Measurements from ENCODE around the gene DOCK6. TPM values are rescaled to one million over a fixed set of nuclear protein-coding genes. Genes with fewer than 3 reads are reported as not detected.

The DOCK6 gene
- total RNA-seq, 2 donors from 2014 or later = 1.7 to 2.6 TPM

GRCh38 chr19:11265177-11265784 is 3.0 kb upstream of the DOCK6 start:
- Mint-ChIP-seq H3K27me3 (peaks cover 47% of the 10 kb centered on the region in 2 donors), H3K9me3 (no peaks in the 10 kb centered on the region), H3K27ac (peak overlapping the region in 1 of 2 donors; percentile 15), H3K4me3 (peak overlapping the region; percentile 25), H3K36me3 (no peaks in the 10 kb centered on the region), H3K4me1 (ENCODE audit: low read depth in 2 of 2) (peaks cover 3 to 7% of the 10 kb centered on the region in 2 donors)
- DNase-seq (ENCODE audit: low spot score) (no peak), ATAC-seq (no peak)

GRCh38 chr19:11264452-11265176 is 2.3 kb upstream of the DOCK6 start:
- Mint-ChIP-seq H3K4me1 (ENCODE audit: low read depth in 2 of 2) (peaks cover 3 to 7% of the 10 kb centered on the region in 2 donors), H3K4me3 (no peak overlapping the region), H3K36me3 (no peaks in the 10 kb centered on the region), H3K9me3 (no peaks in the 10 kb centered on the region), H3K27ac (peak overlapping the region in 1 of 2 donors; percentile 15), H3K27me3 (peaks cover 46 to 50% of the 10 kb centered on the region in 2 donors)
- DNase-seq (ENCODE audit: low spot score) = no peak
- ATAC-seq = no peak

- no peak for ATAC-seq
- no peak overlapping the region for H3K27ac Mint-ChIP-seq
- peaks cover 3 to 7% of the 10 kb centered on the region in 2 donors for H3K4me1 Mint-ChIP-seq (ENCODE audit: low read depth in 2 of 2)
- no peaks in the 10 kb centered on the region for H3K9me3 Mint-ChIP-seq
- no peak overlapping the region for H3K4me3 Mint-ChIP-seq
- H3K36me3 Mint-ChIP-seq = no peaks in the 10 kb centered on the region
- DNase-seq (ENCODE audit: low spot score) = no peak
- peaks cover 38 to 44% of the 10 kb centered on the region in 2 donors for H3K27me3 Mint-ChIP-seq
Observed at GRCh38 chr19:11263726-11264125, 1.4 kb upstream of the DOCK6 start.

- Mint-ChIP-seq H3K27ac (no peak overlapping the region), H3K4me1 (ENCODE audit: low read depth in 2 of 2) (peaks cover 0 to 7% of the 10 kb centered on the region in 2 donors), H3K36me3 (no peaks in the 10 kb centered on the region), H3K9me3 (peaks cover 4% of the 10 kb centered on the region), H3K27me3 (peaks cover 25 to 29% of the 10 kb centered on the region in 2 donors), H3K4me3 (peak overlapping the region; percentile 38)
- no peak for ATAC-seq
- no peak for DNase-seq (ENCODE audit: low spot score)
Observed at GRCh38 chr19:11261431-11261970, 823 bp downstream of the DOCK6 start.

- H3K4me1 Mint-ChIP-seq (ENCODE audit: low read depth in 2 of 2) = peaks cover 0 to 7% of the 10 kb centered on the region in 2 donors
- H3K4me3 Mint-ChIP-seq = peak overlapping the region; percentile 38
- peaks cover 4% of the 10 kb centered on the region for H3K9me3 Mint-ChIP-seq
- no peak for ATAC-seq
- H3K27ac Mint-ChIP-seq = no peak overlapping the region
- DNase-seq (ENCODE audit: low spot score) = no peak
- H3K27me3 Mint-ChIP-seq = peaks cover 24 to 25% of the 10 kb centered on the region in 2 donors
- H3K36me3 Mint-ChIP-seq = no peaks in the 10 kb centered on the region
Observed at GRCh38 chr19:11260996-11261395, 1.3 kb downstream of the DOCK6 start.

GRCh38 chr19:11257846-11258380 is 4.4 kb downstream of the DOCK6 start:
- Mint-ChIP-seq H3K9me3 (peaks cover 4% of the 10 kb centered on the region), H3K4me1 (ENCODE audit: low read depth in 2 of 2) (no peaks in the 10 kb centered on the region), H3K27ac (no peak overlapping the region), H3K4me3 (no peak overlapping the region), H3K27me3 (peaks cover 13 to 15% of the 10 kb centered on the region in 2 donors), H3K36me3 (no peaks in the 10 kb centered on the region)
- ATAC-seq = no peak
- no peak for DNase-seq (ENCODE audit: low spot score)

GRCh38 chr19:11256189-11256588 is 6.1 kb downstream of the DOCK6 start:
- H3K4me1 Mint-ChIP-seq (ENCODE audit: low read depth in 2 of 2) = no peaks in the 10 kb centered on the region
- H3K27me3 Mint-ChIP-seq = peaks cover 12 to 13% of the 10 kb centered on the region in 2 donors
- DNase-seq (ENCODE audit: low spot score) (no peak), ATAC-seq (no peak)
- H3K4me3 Mint-ChIP-seq = no peak overlapping the region
- H3K27ac Mint-ChIP-seq = no peak overlapping the region
- peaks cover 4% of the 10 kb centered on the region for H3K9me3 Mint-ChIP-seq
- no peaks in the 10 kb centered on the region for H3K36me3 Mint-ChIP-seq

- Mint-ChIP-seq H3K4me1 (ENCODE audit: low read depth in 2 of 2) (no peaks in the 10 kb centered on the region), H3K9me3 (peaks cover 4% of the 10 kb centered on the region), H3K36me3 (no peaks in the 10 kb centered on the region), H3K27ac (no peak overlapping the region), H3K27me3 (peaks cover 6 to 7% of the 10 kb centered on the region in 2 donors), H3K4me3 (no peak overlapping the region)
- ATAC-seq = peak in 1 of 2 donors; percentile 29
- no peak for DNase-seq (ENCODE audit: low spot score)
Observed at GRCh38 chr19:11254666-11255065, 7.7 kb downstream of the DOCK6 start.

- no peak for ATAC-seq
Observed at GRCh38 chr19:11252665-11253355, 9.5 kb downstream of the DOCK6 start.

GRCh38 chr19:11251650-11252314 is 10.5 kb downstream of the DOCK6 start:
- no peak overlapping the region for H3K4me3 Mint-ChIP-seq
- DNase-seq (ENCODE audit: low spot score) = no peak
- H3K9me3 Mint-ChIP-seq = no peaks in the 10 kb centered on the region
- H3K27me3 Mint-ChIP-seq = peaks cover 3% of the 10 kb centered on the region in 2 donors
- H3K36me3 Mint-ChIP-seq = no peaks in the 10 kb centered on the region
- no peak overlapping the region for H3K27ac Mint-ChIP-seq
- H3K4me1 Mint-ChIP-seq (ENCODE audit: low read depth in 2 of 2) = no peaks in the 10 kb centered on the region
- ATAC-seq = no peak

More at GRCh38 chr19:11252665-11253355, 9.5 kb downstream of the DOCK6 start:
- DNase-seq (ENCODE audit: low spot score) = no peak
- H3K27me3 Mint-ChIP-seq = peaks cover 1 to 3% of the 10 kb centered on the region in 2 donors
- H3K4me3 Mint-ChIP-seq = no peak overlapping the region
- no peaks in the 10 kb centered on the region for H3K4me1 Mint-ChIP-seq (ENCODE audit: low read depth in 2 of 2)
- peaks cover under 1% of the 10 kb centered on the region for H3K9me3 Mint-ChIP-seq
- no peak overlapping the region for H3K27ac Mint-ChIP-seq
- H3K36me3 Mint-ChIP-seq = no peaks in the 10 kb centered on the region

GRCh38 chr19:11251217-11251616 is 11.1 kb downstream of the DOCK6 start:
- Mint-ChIP-seq H3K36me3 (no peaks in the 10 kb centered on the region), H3K4me1 (ENCODE audit: low read depth in 2 of 2) (no peaks in the 10 kb centered on the region), H3K27ac (no peak overlapping the region), H3K4me3 (no peak overlapping the region), H3K27me3 (peaks cover 6 to 7% of the 10 kb centered on the region in 2 donors), H3K9me3 (no peaks in the 10 kb centered on the region)
- no peak for ATAC-seq
- DNase-seq (ENCODE audit: low spot score) = no peak

GRCh38 chr19:11248852-11249251 is 13.5 kb downstream of the DOCK6 start:
- DNase-seq (ENCODE audit: low spot score) (no peak), ATAC-seq (no peak)
- H3K4me3 Mint-ChIP-seq = no peak overlapping the region
- H3K27ac Mint-ChIP-seq = no peak overlapping the region
- H3K36me3 Mint-ChIP-seq = no peaks in the 10 kb centered on the region
- peaks cover 6 to 8% of the 10 kb centered on the region in 2 donors for H3K27me3 Mint-ChIP-seq
- H3K4me1 Mint-ChIP-seq (ENCODE audit: low read depth in 2 of 2) = peaks cover under 1% of the 10 kb centered on the region in 2 donors
- no peaks in the 10 kb centered on the region for H3K9me3 Mint-ChIP-seq

- Mint-ChIP-seq H3K4me3 (no peak overlapping the region), H3K9me3 (no peaks in the 10 kb centered on the region), H3K4me1 (ENCODE audit: low read depth in 2 of 2) (peaks cover 4 to 5% of the 10 kb centered on the region in 2 donors), H3K36me3 (no peaks in the 10 kb centered on the region), H3K27ac (no peak overlapping the region), H3K27me3 (peaks cover 6 to 11% of the 10 kb centered on the region in 2 donors)
- no peak for ATAC-seq
- DNase-seq (ENCODE audit: low spot score) = no peak
Observed at GRCh38 chr19:11247934-11248333, 14.4 kb downstream of the DOCK6 start.

All from natural killer cell treated with Interleukin-12 subunit alpha and Interleukin-12 subunit beta and Interleukin-15 and Interleukin-18, amount 100 ng/mL, for 72 hours (primary cell).